Caki2 (cell line): ENCODE data around the gene CCM2L. TPM values are rescaled to one million over a fixed set of nuclear protein-coding genes. Genes with fewer than 3 reads are reported as not detected.

Experiments used
- DNase-seq: peaks from one replicate; pipeline ENCODE4 v3.0.0-alpha.2; 2015; ENCODE audit warnings: low read depth
- in situ Hi-C: cut with HindIII; loops from 2 replicates; pipeline ENCODE4 v1.10.0; 2016; ENCODE audit warnings: low sequenced_read_pairs, low pct_unique_long_range_greater_than_20kb, mixed read lengths
- total RNA-seq: library from RNA; depleted of rRNA; stranded (reverse); fragments of >200 nt; shearing (Covaris generic); gene quantifications from 2 replicates; pipeline ENCODE4 v1.2.3, GENCODE V29; 2014; ENCODE audit warnings: low replicate concordance

The CCM2L gene
- total RNA-seq, 1 experiment from 2014 or later: 29.4 TPM

GRCh38 chr20:32040142-32040953, 30.1 kb downstream of the CCM2L start:
- DNase-seq: no peak
- in situ Hi-C loops: no loop called here

GRCh38 chr20:32045999-32046398, 35.8 kb downstream of the CCM2L start:
- in situ Hi-C loops: no loop called here
- DNase-seq: no peak

GRCh38 chr20:32050324-32050841, 40.1 kb downstream of the CCM2L start:
- DNase-seq: no peak
- in situ Hi-C loops: no loop called here

- in situ Hi-C loops: no loop called here
- no peak for DNase-seq
Measured at GRCh38 chr20:32050851-32051556, 40.8 kb downstream of the CCM2L start.

- in situ Hi-C loops: no loop called here
- DNase-seq: no peak
Measured at GRCh38 chr20:32051720-32052089, 41.5 kb downstream of the CCM2L start.

GRCh38 chr20:32052090-32052777, 42.0 kb downstream of the CCM2L start, which contains the start of gene HCK:
Gene HCK (plus strand): TSS chr20:32052242.
- in situ Hi-C loops: no loop called here
- DNase-seq: no peak

- in situ Hi-C loops: no loop called here
- no peak for DNase-seq
Measured at GRCh38 chr20:32052778-32053362, 42.6 kb downstream of the CCM2L start.

GRCh38 chr20:32053648-32054047, 43.4 kb downstream of the CCM2L start:
- in situ Hi-C loops: no loop called here

GRCh38 chr20:32056708-32057483, 46.7 kb downstream of the CCM2L start:
- in situ Hi-C loops: no loop called here
- no peak for DNase-seq

More at GRCh38 chr20:32053648-32054047, 43.4 kb downstream of the CCM2L start:
- DNase-seq: no peak

- DNase-seq: no peak
- in situ Hi-C loops: no loop called here
Measured at GRCh38 chr20:32057656-32058184, 47.5 kb downstream of the CCM2L start.

- DNase-seq: no peak
- in situ Hi-C loops: no loop called here
Measured at GRCh38 chr20:32059189-32059588, 49.0 kb downstream of the CCM2L start.

GRCh38 chr20:32062776-32063170, 52.5 kb downstream of the CCM2L start:
- no peak for DNase-seq
- in situ Hi-C loops: no loop called here

- in situ Hi-C loops: no loop called here
- no peak for DNase-seq
Measured at GRCh38 chr20:32063695-32064094, 53.5 kb downstream of the CCM2L start.

- in situ Hi-C loops: no loop called here
- no peak for DNase-seq
Measured at GRCh38 chr20:32064667-32065066, 54.4 kb downstream of the CCM2L start.

- in situ Hi-C loops: no loop called here
Measured at GRCh38 chr20:32067234-32067821, 57.1 kb downstream of the CCM2L start.

GRCh38 chr20:32068174-32068573, 57.9 kb downstream of the CCM2L start:
- no peak for DNase-seq
- in situ Hi-C loops: no loop called here

More at GRCh38 chr20:32067234-32067821, 57.1 kb downstream of the CCM2L start:
- no peak for DNase-seq

- in situ Hi-C loops: no loop called here
- no peak for DNase-seq
Measured at GRCh38 chr20:32069711-32070110, 59.5 kb downstream of the CCM2L start.
